Measurements from ENCODE around the gene MYEOV. TPM values are rescaled to one million over a fixed set of nuclear protein-coding genes. Genes with fewer than 3 reads are reported as not detected.

Gene MYEOV
- total RNA-seq, 2 donors from 2014 or later = not detected

GRCh38 chr11:69276165-69276564 is 17.8 kb upstream of the MYEOV start:
- H3K27ac Mint-ChIP-seq = no peak overlapping the region
- H3K27me3 Mint-ChIP-seq (ENCODE audit: insufficient read depth) = no peaks in the 10 kb centered on the region
- no peak overlapping the region for H3K9ac ChIP-seq (ENCODE audit: extremely low read depth, low read length, poor library complexity, severe bottlenecking)
- no peak overlapping the region for H3K27ac ChIP-seq (ENCODE audit: low read depth, low read length)
- H3K4me1 ChIP-seq (ENCODE audit: control insufficient read depth, insufficient read depth, low read length) = peaks cover 19% of the 10 kb centered on the region
- H3K36me3 ChIP-seq (ENCODE audit: control insufficient read depth, insufficient read depth, low read length) = no peaks in the 10 kb centered on the region
- TF ChIP-seq CTCF (conservative IDR thresholded peaks at IDR 0.05) = no peak
- no peaks in the 10 kb centered on the region for H3K9me3 ChIP-seq (ENCODE audit: control insufficient read depth, low read length)
- H3K9me3 Mint-ChIP-seq = no peaks in the 10 kb centered on the region
- 93 to 97% methylated on average over 3 of the region's 3 CpGs for WGBS, 2 experiments (ENCODE audit: insufficient coverage in 1 of 2, insufficient read length in 1 of 2)
- no peak overlapping the region for H3K4me3 Mint-ChIP-seq
- peaks cover 29% of the 10 kb centered on the region for H3K4me1 Mint-ChIP-seq
- no peak for DNase-seq
- no peak overlapping the region for H3K4me3 ChIP-seq (ENCODE audit: low read length)
- H3K27me3 ChIP-seq (ENCODE audit: control insufficient read depth, insufficient read depth, low read length, poor library complexity, severe bottlenecking) = no peaks in the 10 kb centered on the region
- no peaks in the 10 kb centered on the region for H3K36me3 Mint-ChIP-seq (ENCODE audit: low read depth)

- no peak overlapping the region for H3K4me3 ChIP-seq (ENCODE audit: low read length)
- Mint-ChIP-seq H3K9me3 (peaks cover 3% of the 10 kb centered on the region), H3K4me1 (peaks cover 30% of the 10 kb centered on the region), H3K27me3 (ENCODE audit: insufficient read depth) (peaks cover 2% of the 10 kb centered on the region), H3K4me3 (no peak overlapping the region), H3K27ac (peak overlapping the region; percentile 22), H3K36me3 (ENCODE audit: low read depth) (no peaks in the 10 kb centered on the region)
- no peak for TF ChIP-seq CTCF (conservative IDR thresholded peaks at IDR 0.05)
- H3K9me3 ChIP-seq (ENCODE audit: control insufficient read depth, low read length) = peaks cover 8% of the 10 kb centered on the region
- WGBS, 2 experiments (ENCODE audit: insufficient coverage in 1 of 2, insufficient read length in 1 of 2) = 85 to 93% methylated on average over 9 to 12 of the region's 12 CpGs
- peaks cover 24% of the 10 kb centered on the region for H3K4me1 ChIP-seq (ENCODE audit: control insufficient read depth, insufficient read depth, low read length)
- H3K27ac ChIP-seq (ENCODE audit: low read depth, low read length) = no peak overlapping the region
- no peak for DNase-seq
- H3K27me3 ChIP-seq (ENCODE audit: control insufficient read depth, insufficient read depth, low read length, poor library complexity, severe bottlenecking) = no peaks in the 10 kb centered on the region
- H3K36me3 ChIP-seq (ENCODE audit: control insufficient read depth, insufficient read depth, low read length) = no peaks in the 10 kb centered on the region
- no peak overlapping the region for H3K9ac ChIP-seq (ENCODE audit: extremely low read depth, low read length, poor library complexity, severe bottlenecking)
These were observed 16.7 kb upstream of the MYEOV start for GRCh38 chr11:69277074-69277809.

GRCh38 chr11:69278091-69278867 is 15.7 kb upstream of the MYEOV start:
- Histone ChIP-seq H3K36me3 (ENCODE audit: control insufficient read depth, insufficient read depth, low read length) (no peaks in the 10 kb centered on the region), H3K27ac (ENCODE audit: low read depth, low read length) (no peak overlapping the region), H3K27me3 (ENCODE audit: control insufficient read depth, insufficient read depth, low read length, poor library complexity, severe bottlenecking) (no peaks in the 10 kb centered on the region), H3K4me3 (ENCODE audit: low read length) (no peak overlapping the region), H3K4me1 (ENCODE audit: control insufficient read depth, insufficient read depth, low read length) (peaks cover 24% of the 10 kb centered on the region), H3K9ac (ENCODE audit: extremely low read depth, low read length, poor library complexity, severe bottlenecking) (peak overlapping the region; percentile 23), H3K9me3 (ENCODE audit: control insufficient read depth, low read length) (peaks cover 13% of the 10 kb centered on the region)
- H3K4me3 Mint-ChIP-seq = no peak overlapping the region
- peaks cover 2% of the 10 kb centered on the region for H3K27me3 Mint-ChIP-seq (ENCODE audit: insufficient read depth)
- 76 to 86% methylated on average over 2 to 12 of the region's 12 CpGs for whole genome bisulfite sequencing, 2 experiments (ENCODE audit: insufficient coverage in 1 of 2, insufficient read length in 1 of 2)
- H3K4me1 Mint-ChIP-seq = peaks cover 30% of the 10 kb centered on the region
- no peaks in the 10 kb centered on the region for H3K36me3 Mint-ChIP-seq (ENCODE audit: low read depth)
- no peak overlapping the region for H3K27ac Mint-ChIP-seq
- DNase-seq = peak; percentile 83
- H3K9me3 Mint-ChIP-seq = peaks cover 9% of the 10 kb centered on the region
- TF ChIP-seq CTCF (conservative IDR thresholded peaks at IDR 0.05) = no peak

All from endodermal cell (in vitro differentiated cells).